ENCODE results near the gene KAZN.

GRCh38 chr1:14630986-14631385 lies 32.5 kb downstream of the KAZN start:
- no peak for TF ChIP-seq POLR2A (IDR thresholded peaks at IDR 0.05)
- TF ChIP-seq CTCF (IDR thresholded peaks at IDR 0.05) = no peak
